Thoracic aorta (tissue), 2 donors: Measurements from ENCODE around the gene KRTAP10-6. TPM values are rescaled to one million over a fixed set of nuclear protein-coding genes. Genes with fewer than 3 reads are reported as not detected.
"Not testable (repeated sequence)": the region's sequence is repeated elsewhere in the genome, so short reads cannot be mapped to it uniquely, and the experiment has no call there.

ENCODE experiments used
- ATAC-seq: fragments of 150-250 bp; one replicate; pipeline ENCODE4 v1.8.0; 2017; ENCODE audit warnings: low read depth; ENCODE audit not compliant: insufficient number of reproducible peaks, low FRiP score
- DNase-seq: peaks from one replicate; pipeline ENCODE4 v3.0.0-alpha.2; 2020; ENCODE audit warnings: low spot score
- H3K27ac ChIP-seq, 2 donors: fragments of 200-600 bp; sonication (generic); 1 replicate in 1 of 2; 2 replicates in 1 of 2; pipeline ENCODE4 v1.5.1; 2016; ENCODE audit warnings: mild to moderate bottlenecking in 2 of 2, moderate library complexity in 2 of 2
- H3K27me3 ChIP-seq: fragments of 200-600 bp; sonication (generic); replicated peaks from 2 replicates; pipeline ENCODE4 v1.6.0; 2016; ENCODE audit warnings: mild to moderate bottlenecking; ENCODE audit not compliant: insufficient read depth
- H3K36me3 ChIP-seq: fragments of 200-600 bp; sonication (generic); one replicate; pipeline ENCODE4 v1.5.1; 2016
- H3K4me1 ChIP-seq, 2 donors: fragments of 200-600 bp; sonication (generic); 1 replicate in 1 of 2; 2 replicates in 1 of 2; pipeline versions ENCODE4 v1.5.1 to v1.6.0; 2016; ENCODE audit warnings: low read depth in 2 of 2, mild to moderate bottlenecking in 1 of 2; ENCODE audit not compliant: control insufficient read depth in 1 of 2
- H3K4me3 ChIP-seq: fragments of 200-600 bp; sonication (generic); 2 replicates; pipeline ENCODE4 v1.5.1; 2016; ENCODE audit warnings: mild to moderate bottlenecking
- H3K9me3 ChIP-seq: fragments of 200-600 bp; sonication (generic); 2 replicates; pipeline ENCODE4 v1.5.1; 2016
- CTCF ChIP-seq: fragments of 200-600 bp; sonication (generic); IDR thresholded peaks from one replicate; pipeline ENCODE4 v1.5.1; 2019; ENCODE audit warnings: antibody characterized with exemption
- total RNA-seq, 2 donors: library from RNA; depleted of rRNA; stranded (reverse); fragments of >200 nt; gene quantifications; one replicate each; pipeline versions ENCODE4 v1.1.0 to v1.2.3, GENCODE V29; 2016

The KRTAP10-6 gene
- total RNA-seq, 2 donors from 2014 or later, result not detected

DNA sequence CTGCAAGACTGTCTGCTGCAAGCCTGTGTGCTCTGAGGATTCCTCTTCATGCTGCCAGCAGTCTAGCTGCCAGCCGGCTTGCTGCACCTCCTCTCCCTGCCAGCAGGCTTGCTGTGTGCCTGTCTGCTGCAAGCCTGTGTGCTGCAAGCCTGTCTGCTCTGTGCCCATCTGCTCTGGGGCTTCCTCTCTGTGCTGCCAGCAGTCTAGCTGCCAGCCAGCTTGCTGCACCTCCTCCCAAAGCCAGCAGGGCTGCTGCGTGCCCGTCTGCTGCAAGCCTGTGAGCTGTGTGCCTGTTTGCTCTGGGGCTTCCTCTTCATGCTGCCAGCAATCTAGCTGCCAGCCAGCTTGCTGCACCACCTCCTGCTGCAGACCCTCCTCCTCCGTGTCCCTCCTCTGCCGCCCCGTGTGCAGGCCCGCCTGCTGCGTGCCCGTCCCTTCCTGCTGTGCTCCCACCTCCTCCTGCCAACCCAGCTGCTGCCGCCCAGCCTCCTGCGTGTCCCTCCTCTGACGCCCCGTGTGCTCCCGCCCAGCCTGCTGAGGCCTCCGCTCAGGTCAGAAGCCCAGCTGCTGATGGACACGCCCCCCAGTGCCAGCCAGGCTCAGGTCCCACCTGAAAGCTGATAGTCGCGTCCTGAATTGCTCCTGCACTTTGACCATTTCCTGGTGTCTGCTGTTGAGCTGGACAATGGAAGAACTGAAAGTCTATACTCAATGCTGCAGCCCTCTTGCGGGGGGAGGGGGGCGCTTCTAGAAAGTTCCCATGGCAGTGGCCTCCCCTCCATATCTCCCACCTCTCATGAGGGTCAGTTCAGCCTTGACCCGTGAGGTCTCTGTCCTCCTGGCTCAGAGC, 17.6 kb downstream of the KRTAP10-6 start:
- DNase-seq, result no peak
- H3K4me3 ChIP-seq, result no peak overlapping the region
- H3K9me3 ChIP-seq, result peaks cover 6% of the 10 kb centered on the region
- H3K27me3 ChIP-seq, result no peaks in the 10 kb centered on the region
- no peak for ATAC-seq
- no peak for TF ChIP-seq CTCF
- H3K4me1 ChIP-seq, result no peaks in the 10 kb centered on the region
- no peaks in the 10 kb centered on the region for H3K36me3 ChIP-seq
- no peak overlapping the region for H3K27ac ChIP-seq

GRCh38 chr21:44573630-44574456, 18.5 kb downstream of the KRTAP10-6 start, which contains the start of gene KRTAP10-4:
Gene KRTAP10-4, plus strand, starts transcription at chr21:44573729. Its CDS starts 30 bp downstream, at chr21:44573759.
- not testable (repeated sequence) for H3K4me3 ChIP-seq, H3K4me1 ChIP-seq, H3K27ac ChIP-seq, DNase-seq, ATAC-seq, H3K9me3 ChIP-seq, H3K36me3 ChIP-seq, H3K27me3 ChIP-seq

DNA sequence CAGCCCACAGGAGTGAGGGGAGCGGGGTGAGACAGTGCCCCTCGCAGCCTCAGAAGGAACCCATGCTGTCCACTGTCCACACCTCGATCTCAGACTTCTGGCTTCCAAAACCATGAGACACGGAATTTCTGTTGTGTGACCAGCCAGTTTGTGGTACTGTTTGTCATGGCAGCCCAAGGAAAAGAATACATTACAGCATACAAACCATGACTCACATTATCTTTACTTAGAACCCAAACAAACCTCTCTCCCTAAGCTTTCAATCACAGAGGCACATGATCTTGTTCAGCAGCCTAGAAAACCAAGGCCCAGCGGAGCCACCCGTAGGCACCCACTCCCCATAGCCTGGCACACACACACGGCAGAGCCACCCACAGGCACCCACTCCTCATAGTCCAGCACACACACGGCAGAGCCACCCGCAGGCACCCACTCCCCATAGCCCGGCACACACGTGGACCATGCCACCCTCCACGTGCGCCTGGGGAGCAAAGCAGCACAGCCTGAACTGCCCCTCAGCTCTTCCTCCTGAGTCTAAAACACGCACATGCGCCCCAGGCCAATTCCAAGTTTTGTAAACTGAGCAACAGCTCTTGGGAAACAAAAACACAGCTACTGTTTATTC, 19.2 kb downstream of the KRTAP10-6 start:
- Histone ChIP-seq H3K4me3 (no peak overlapping the region), H3K9me3 (peaks cover 6% of the 10 kb centered on the region), H3K36me3 (no peaks in the 10 kb centered on the region), H3K27ac (no peak overlapping the region), H3K4me1 (no peaks in the 10 kb centered on the region), H3K27me3 (no peaks in the 10 kb centered on the region)
- DNase-seq, result no peak
- no peak for TF ChIP-seq CTCF
- ATAC-seq, result no peak

DNA sequence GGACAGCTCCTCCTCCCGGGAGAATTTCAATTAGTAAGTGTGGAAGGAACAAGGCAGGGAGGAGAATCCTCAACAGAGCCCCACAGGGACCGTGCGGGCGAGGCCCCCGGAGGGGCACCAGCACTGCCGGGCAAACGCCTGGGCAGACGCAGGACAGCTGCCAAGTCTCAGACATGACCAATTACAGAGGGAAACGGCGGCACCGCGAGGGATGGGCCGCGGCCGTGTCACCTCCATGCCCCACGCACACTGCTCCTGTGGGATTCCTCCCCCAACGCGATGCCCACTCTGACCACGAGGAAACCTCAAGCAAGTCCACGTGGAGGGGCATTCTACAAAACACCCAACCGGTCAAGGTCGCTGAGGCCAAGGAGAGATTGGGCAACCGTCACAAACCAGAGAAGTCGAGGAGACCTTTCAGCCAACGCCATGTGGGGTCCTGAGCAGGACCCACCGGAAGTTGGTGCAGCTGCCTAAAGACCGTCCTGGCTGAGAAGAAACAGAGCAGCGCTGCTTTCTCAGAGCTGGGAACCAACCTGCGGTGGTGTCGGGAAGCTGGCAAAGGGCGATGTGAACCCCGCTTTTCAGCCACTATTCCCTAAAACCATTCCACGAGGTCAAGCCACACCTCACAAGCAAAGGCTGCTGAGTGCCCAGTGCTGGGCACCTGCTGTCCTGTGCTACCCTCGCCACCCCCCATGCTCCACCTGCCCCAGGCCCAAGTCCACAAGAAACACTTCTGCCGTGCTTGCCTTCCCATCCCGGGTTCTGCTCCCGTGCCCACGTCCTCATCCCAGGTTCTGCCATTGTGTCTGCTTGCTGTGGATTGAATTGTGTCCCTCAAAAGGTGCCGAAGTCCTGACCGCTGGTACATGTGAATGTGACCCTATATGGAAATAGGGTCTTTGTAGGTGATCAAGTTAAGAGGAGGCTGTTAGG, 20.2 kb downstream of the KRTAP10-6 start:
- Histone ChIP-seq H3K4me1 (no peaks in the 10 kb centered on the region), H3K4me3 (no peak overlapping the region), H3K27me3 (no peaks in the 10 kb centered on the region), H3K36me3 (no peaks in the 10 kb centered on the region), H3K9me3 (peaks cover 6% of the 10 kb centered on the region), H3K27ac (no peak overlapping the region)
- no peak for ATAC-seq
- DNase-seq, result no peak
- no peak for TF ChIP-seq CTCF

DNA sequence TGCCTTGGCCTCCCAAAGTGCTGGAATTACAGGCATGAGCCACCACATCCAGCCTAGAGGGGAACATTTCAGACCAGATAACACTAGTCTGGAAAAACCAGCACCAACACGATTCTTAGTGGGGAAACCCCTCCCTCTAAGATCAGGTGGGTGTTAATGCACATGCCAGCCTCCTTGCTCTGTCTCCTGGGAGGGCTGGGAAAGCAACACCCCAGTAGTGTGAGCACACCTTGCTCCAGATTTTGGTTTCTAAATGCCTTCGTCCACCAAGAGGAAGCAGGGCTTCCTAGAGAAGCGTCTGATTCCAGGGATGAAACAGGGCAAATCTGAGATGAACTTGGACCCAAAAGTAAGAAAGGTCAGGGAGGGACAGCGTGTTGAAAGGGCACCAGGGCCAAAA, 21.0 kb downstream of the KRTAP10-6 start:
- Histone ChIP-seq H3K27me3 (no peaks in the 10 kb centered on the region), H3K27ac (no peak overlapping the region), H3K4me1 (no peaks in the 10 kb centered on the region), H3K4me3 (no peak overlapping the region), H3K9me3 (no peaks in the 10 kb centered on the region), H3K36me3 (no peaks in the 10 kb centered on the region)
- no peak for DNase-seq
- ATAC-seq, result no peak
- TF ChIP-seq CTCF, result no peak
